ENCODE measurements around the gene SUCO. TPM values are rescaled to one million over a fixed set of nuclear protein-coding genes. Genes with fewer than 3 reads are reported as not detected.

SUCO gene
- total RNA-seq, 1 donor from 2014 or later = 49.8 TPM

DNA sequence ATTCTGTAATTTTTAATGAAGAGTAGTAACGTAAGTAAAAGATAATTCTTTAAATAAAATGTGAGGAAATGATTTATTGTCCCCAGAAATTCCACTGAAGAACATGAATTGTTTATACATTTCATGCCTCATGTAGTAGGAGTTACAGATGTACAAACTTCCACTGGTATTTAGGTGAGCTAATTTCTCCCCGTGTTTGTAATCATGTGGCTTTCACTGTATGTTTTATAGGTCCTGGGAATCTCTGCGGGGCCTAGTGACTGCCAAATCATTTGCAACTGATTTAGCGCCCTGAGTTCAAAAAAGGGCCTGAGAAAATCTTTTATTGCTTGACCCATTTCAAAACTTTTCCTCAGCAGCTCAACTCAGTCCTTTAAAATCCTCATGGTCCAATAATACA lies 95.5 kb downstream of the SUCO start:
- peaks cover 9% of the 10 kb centered on the region for H3K9me3 Mint-ChIP-seq
- H3K4me1 Mint-ChIP-seq = no peaks in the 10 kb centered on the region
- H3K27ac Mint-ChIP-seq (ENCODE audit: unreplicated experiment) = no peak overlapping the region
- peaks cover 6% of the 10 kb centered on the region for H3K36me3 Mint-ChIP-seq (ENCODE audit: low read depth)
- H3K4me3 Mint-ChIP-seq = no peak overlapping the region
- no peak for DNase-seq (ENCODE audit: low read depth, low spot score)
- TF ChIP-seq, protein P1, sequence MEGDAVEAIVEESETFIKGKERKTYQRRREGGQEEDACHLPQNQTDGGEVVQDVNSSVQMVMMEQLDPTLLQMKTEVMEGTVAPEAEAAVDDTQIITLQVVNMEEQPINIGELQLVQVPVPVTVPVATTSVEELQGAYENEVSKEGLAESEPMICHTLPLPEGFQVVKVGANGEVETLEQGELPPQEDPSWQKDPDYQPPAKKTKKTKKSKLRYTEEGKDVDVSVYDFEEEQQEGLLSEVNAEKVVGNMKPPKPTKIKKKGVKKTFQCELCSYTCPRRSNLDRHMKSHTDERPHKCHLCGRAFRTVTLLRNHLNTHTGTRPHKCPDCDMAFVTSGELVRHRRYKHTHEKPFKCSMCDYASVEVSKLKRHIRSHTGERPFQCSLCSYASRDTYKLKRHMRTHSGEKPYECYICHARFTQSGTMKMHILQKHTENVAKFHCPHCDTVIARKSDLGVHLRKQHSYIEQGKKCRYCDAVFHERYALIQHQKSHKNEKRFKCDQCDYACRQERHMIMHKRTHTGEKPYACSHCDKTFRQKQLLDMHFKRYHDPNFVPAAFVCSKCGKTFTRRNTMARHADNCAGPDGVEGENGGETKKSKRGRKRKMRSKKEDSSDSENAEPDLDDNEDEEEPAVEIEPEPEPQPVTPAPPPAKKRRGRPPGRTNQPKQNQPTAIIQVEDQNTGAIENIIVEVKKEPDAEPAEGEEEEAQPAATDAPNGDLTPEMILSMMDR (conservative IDR thresholded peaks at IDR 0.05) = no peak
- no peaks in the 10 kb centered on the region for H3K27me3 Mint-ChIP-seq (ENCODE audit: low read depth)

DNA sequence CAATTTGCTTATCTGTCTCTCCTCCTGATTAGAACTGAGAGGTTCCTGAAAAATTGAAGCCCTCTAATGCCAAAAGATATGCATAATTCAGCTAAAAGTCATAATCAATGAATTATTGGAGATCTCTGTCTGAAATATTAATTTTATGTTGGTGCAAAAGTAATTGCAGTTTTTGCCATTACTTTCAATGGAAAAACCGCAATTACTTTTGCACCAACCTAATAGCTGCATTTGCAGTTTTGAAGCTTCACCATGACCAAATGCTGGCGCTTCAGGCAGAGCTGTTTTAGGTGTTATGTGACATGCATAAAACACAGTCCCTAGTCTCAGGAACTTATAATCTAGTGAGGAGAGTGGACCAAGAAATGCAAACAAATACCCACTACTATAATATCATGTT lies 96.2 kb downstream of the SUCO start:
- H3K4me1 Mint-ChIP-seq = no peaks in the 10 kb centered on the region
- H3K27me3 Mint-ChIP-seq (ENCODE audit: low read depth) = no peaks in the 10 kb centered on the region
- peaks cover 9% of the 10 kb centered on the region for H3K9me3 Mint-ChIP-seq
- no peak overlapping the region for H3K27ac Mint-ChIP-seq (ENCODE audit: unreplicated experiment)
- peaks cover 6% of the 10 kb centered on the region for H3K36me3 Mint-ChIP-seq (ENCODE audit: low read depth)
- no peak overlapping the region for H3K4me3 Mint-ChIP-seq
- TF ChIP-seq, protein P1 (conservative IDR thresholded peaks at IDR 0.05) = no peak
- no peak for DNase-seq (ENCODE audit: low read depth, low spot score)

DNA sequence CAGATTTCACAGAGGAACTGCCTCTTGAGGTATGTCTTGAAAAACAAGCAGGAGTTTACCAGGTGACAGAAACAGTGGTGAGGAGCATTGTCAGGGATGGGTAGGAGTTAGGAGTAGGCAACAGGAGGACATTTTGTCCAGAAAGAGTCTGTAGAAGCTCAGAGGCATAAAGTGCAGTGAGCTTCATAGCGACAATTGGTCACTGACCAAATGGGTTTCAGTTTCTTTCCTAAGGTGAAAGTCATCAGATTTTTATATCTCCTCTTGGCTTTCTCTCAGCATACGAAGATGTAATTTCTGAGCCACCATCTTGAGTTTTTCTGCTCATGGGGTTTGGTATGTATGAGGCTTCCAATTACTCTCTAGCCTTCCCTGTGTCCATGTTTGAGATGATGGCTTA lies 96.7 kb downstream of the SUCO start:
- no peaks in the 10 kb centered on the region for H3K4me1 Mint-ChIP-seq
- H3K4me3 Mint-ChIP-seq = no peak overlapping the region
- H3K36me3 Mint-ChIP-seq (ENCODE audit: low read depth) = peaks cover 6% of the 10 kb centered on the region
- H3K9me3 Mint-ChIP-seq = peaks cover 9% of the 10 kb centered on the region
- no peak overlapping the region for H3K27ac Mint-ChIP-seq (ENCODE audit: unreplicated experiment)
- no peak for DNase-seq (ENCODE audit: low read depth, low spot score)
- TF ChIP-seq, protein P1 (conservative IDR thresholded peaks at IDR 0.05) = no peak
- H3K27me3 Mint-ChIP-seq (ENCODE audit: low read depth) = no peaks in the 10 kb centered on the region

DNA sequence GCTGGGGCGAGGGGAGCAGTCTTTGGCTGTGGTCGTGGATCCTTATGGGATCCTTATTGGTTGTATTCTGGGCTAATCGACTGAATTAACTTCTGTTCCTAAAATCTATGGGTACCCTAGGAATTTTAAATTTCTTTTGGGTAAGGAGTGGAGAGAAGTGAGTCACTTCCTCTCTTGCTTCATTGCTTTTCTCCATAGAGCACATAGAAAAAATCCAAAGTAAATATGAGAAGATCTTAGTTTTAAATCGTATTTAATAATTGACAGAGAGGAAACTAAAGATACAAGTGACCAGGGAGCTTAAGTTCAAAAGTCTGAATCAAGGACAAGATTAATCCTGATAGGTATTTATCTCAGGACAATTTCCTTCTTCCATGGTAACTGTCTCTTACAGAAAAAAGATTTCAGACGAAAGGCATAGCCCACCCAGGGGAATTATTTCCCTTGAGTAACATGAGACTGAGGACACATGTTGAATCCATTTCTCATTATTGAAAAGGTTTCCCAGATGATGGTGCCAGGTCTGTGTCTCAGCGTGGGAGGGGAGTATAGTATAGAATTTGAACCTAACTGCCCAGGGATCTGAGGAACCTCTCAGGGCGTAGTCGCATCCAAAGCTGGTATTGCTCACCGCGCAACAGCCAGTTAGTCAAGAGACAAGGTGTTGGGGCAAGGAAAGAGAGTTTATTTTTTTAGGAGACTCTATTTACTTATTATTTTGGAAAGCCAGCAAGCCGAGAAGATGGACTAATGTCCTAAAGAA lies 97.3 kb downstream of the SUCO start:
- Mint-ChIP-seq H3K36me3 (ENCODE audit: low read depth) (peaks cover 6% of the 10 kb centered on the region), H3K27ac (ENCODE audit: unreplicated experiment) (no peak overlapping the region), H3K9me3 (peaks cover 9% of the 10 kb centered on the region), H3K27me3 (ENCODE audit: low read depth) (no peaks in the 10 kb centered on the region), H3K4me3 (no peak overlapping the region), H3K4me1 (no peaks in the 10 kb centered on the region)
- TF ChIP-seq, protein P1 (conservative IDR thresholded peaks at IDR 0.05) = no peak
- no peak for DNase-seq (ENCODE audit: low read depth, low spot score)

DNA sequence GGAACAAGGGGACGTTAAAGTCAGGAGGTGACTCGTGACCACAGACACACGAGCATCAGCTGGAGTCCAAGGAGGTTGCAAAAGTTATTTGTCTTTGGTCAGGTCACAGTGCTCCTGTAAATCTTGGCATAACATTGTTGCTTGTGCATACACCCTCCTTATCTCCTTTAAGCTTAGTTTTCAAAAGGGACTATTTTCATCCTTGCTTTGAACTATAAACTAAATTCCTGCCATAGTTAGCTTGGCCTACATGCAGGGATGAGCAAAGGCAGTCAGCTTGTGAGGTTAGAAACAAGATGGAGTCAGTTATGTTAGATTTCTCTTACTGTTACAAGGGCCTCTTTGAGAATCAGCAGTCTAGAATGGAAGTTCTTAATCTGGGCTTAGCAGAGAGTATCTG lies 97.9 kb downstream of the SUCO start:
- Mint-ChIP-seq H3K9me3 (peaks cover 9% of the 10 kb centered on the region), H3K27ac (ENCODE audit: unreplicated experiment) (no peak overlapping the region), H3K4me1 (no peaks in the 10 kb centered on the region), H3K27me3 (ENCODE audit: low read depth) (no peaks in the 10 kb centered on the region), H3K4me3 (no peak overlapping the region), H3K36me3 (ENCODE audit: low read depth) (peaks cover 6% of the 10 kb centered on the region)
- no peak for DNase-seq (ENCODE audit: low read depth, low spot score)
- TF ChIP-seq, protein P1 (conservative IDR thresholded peaks at IDR 0.05) = no peak

All from neural crest cell (in vitro differentiated cells).